ENCODE results near the gene UBL3. TPM values are rescaled to one million over a fixed set of nuclear protein-coding genes. Genes with fewer than 3 reads are reported as not detected.

Gene UBL3
- polyA plus RNA-seq, 2 of the 4 experiments (the other 2 are of a cell fraction): 9.2 to 17.1 TPM

- CTCF ChIA-PET: no interaction called here
- DNase-seq (ENCODE audit: low read depth in 1 of 2, low spot score in 1 of 2) (no peak), FAIRE-seq (no peak)
These were observed 120.2 kb downstream of the UBL3 start for GRCh38 chr13:29730253-29730652.

GRCh38 chr13:29722415-29722814 is 128.0 kb downstream of the UBL3 start:
- no peak for FAIRE-seq
- peaks cover 6% of the 10 kb centered on the region; the same call in 2 of the 3 replicates for H3K9me3 ChIP-seq
- H3K27ac ChIP-seq: no peak overlapping the region
- no peak for DNase-seq (ENCODE audit: low read depth in 1 of 2, low spot score in 1 of 2)
- no peak for ATAC-seq
- H3K4me1 ChIP-seq: no peaks in the 10 kb centered on the region
- no peak overlapping the region for H3K4me3 ChIP-seq
- CTCF ChIA-PET: no interaction called here
- TF ChIP-seq, protein P1, sequence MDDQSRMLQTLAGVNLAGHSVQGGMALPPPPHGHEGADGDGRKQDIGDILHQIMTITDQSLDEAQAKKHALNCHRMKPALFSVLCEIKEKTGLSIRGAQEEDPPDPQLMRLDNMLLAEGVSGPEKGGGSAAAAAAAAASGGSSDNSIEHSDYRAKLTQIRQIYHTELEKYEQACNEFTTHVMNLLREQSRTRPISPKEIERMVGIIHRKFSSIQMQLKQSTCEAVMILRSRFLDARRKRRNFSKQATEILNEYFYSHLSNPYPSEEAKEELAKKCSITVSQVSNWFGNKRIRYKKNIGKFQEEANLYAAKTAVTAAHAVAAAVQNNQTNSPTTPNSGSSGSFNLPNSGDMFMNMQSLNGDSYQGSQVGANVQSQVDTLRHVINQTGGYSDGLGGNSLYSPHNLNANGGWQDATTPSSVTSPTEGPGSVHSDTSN (IDR thresholded peaks at IDR 0.05): no peak
- TF ChIP-seq HOXB5 (CRISPR knock-in tag; IDR thresholded peaks at IDR 0.05) (no peak), CEBPB (IDR thresholded peaks at IDR 0.05) (no peak), HOXB13 (CRISPR knock-in tag; IDR thresholded peaks at IDR 0.05; ENCODE audit: low read depth) (no peak), EP300 (IDR thresholded peaks at IDR 0.05) (no peak), MYC (IDR thresholded peaks at IDR 0.05; ENCODE audit: borderline replicate concordance, low read length) (no peak), BCL3 (IDR thresholded peaks at IDR 0.05) (no peak), JUNB (IDR thresholded peaks at IDR 0.05) (no peak), RAD21 (conservative IDR thresholded peaks at IDR 0.05 in 1 of 2, IDR thresholded peaks at IDR 0.05 in 1 of 2) (no peak), KDM1A (IDR thresholded peaks at IDR 0.05; ENCODE audit: low read depth) (no peak), FOSL2 (IDR thresholded peaks at IDR 0.05) (no peak), FOSL2 (CRISPR knock-in tag; IDR thresholded peaks at IDR 0.05) (no peak), ZC3H11A (IDR thresholded peaks at IDR 0.05) (no peak), CHD4 (IDR thresholded peaks at IDR 0.05; ENCODE audit: borderline replicate concordance) (no peak)
- TF ChIP-seq, protein P2, sequence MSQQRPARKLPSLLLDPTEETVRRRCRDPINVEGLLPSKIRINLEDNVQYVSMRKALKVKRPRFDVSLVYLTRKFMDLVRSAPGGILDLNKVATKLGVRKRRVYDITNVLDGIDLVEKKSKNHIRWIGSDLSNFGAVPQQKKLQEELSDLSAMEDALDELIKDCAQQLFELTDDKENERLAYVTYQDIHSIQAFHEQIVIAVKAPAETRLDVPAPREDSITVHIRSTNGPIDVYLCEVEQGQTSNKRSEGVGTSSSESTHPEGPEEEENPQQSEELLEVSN (IDR thresholded peaks at IDR 0.05; ENCODE audit: borderline replicate concordance, low read depth): no peak
- TF ChIP-seq, protein P3, sequence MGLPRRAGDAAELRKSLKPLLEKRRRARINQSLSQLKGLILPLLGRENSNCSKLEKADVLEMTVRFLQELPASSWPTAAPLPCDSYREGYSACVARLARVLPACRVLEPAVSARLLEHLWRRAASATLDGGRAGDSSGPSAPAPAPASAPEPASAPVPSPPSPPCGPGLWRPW (IDR thresholded peaks at IDR 0.05): no peak
- H3K4me2 ChIP-seq: no peak overlapping the region
- POLR2A ChIA-PET: no interaction called here
- 6% methylated on average over 2 of the region's 6 CpGs for WGBS (ENCODE audit: missing lambda C conversion rate)

More at GRCh38 chr13:29730253-29730652, 120.2 kb downstream of the UBL3 start:
- no peaks in the 10 kb centered on the region for H3K4me1 ChIP-seq
- H3K4me2 ChIP-seq: no peak overlapping the region
- no peak for TF ChIP-seq PHF8 (IDR thresholded peaks at IDR 0.05; ENCODE audit: borderline replicate concordance, low read depth)
- TF ChIP-seq KDM5A (IDR thresholded peaks at IDR 0.05): no peak
- no peak for TF ChIP-seq POLR2AphosphoS2 (conservative IDR thresholded peaks at IDR 0.05; ENCODE audit: low read length)
- TF ChIP-seq RARB (CRISPR knock-in tag; IDR thresholded peaks at IDR 0.05): no peak
- no peak for TF ChIP-seq HDAC2 (IDR thresholded peaks at IDR 0.05)
- no peak for TF ChIP-seq FOXS1 (CRISPR knock-in tag; IDR thresholded peaks at IDR 0.05)
- no peak overlapping the region for H3K4me3 ChIP-seq
- WGBS (ENCODE audit: missing lambda C conversion rate): 5% methylated on average over 3 of the region's 3 CpGs
- peaks cover 6% of the 10 kb centered on the region; the same call in 2 of the 3 replicates for H3K9me3 ChIP-seq
- POLR2A ChIA-PET: no interaction called here
- peak in 1 of 2 experiments; percentile 43; a peak in 1 of 6 replicates for ATAC-seq
- H3K27ac ChIP-seq: no peak overlapping the region

DNA sequence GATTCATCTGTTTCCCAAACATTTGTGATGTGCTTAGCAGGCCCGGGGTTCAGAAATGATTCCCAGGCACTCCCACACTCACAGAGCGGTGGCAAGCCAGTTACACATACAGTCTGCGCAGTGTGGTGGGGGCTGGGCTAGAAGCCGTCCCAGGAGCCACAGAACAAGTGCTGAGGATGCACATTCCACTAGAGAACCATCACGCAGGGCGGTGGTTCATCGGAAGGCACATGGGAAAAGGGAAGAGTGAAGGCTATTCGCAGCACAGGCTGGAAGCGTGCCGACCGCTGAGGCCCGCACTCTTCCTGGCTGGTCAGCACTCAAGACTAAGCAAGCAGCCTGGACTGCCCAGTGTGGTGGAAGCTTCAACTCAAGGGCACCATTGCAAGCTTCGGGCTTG is 128.7 kb downstream of the UBL3 start:
- no peak overlapping the region for H3K4me3 ChIP-seq
- ATAC-seq (no peak), DNase-seq (ENCODE audit: low read depth in 1 of 2, low spot score in 1 of 2) (no peak), FAIRE-seq (no peak)
- ChIA-PET POLR2A (no interaction called here), CTCF (no interaction called here)
- TF ChIP-seq RAD21 (conservative IDR thresholded peaks at IDR 0.05 in 1 of 2, IDR thresholded peaks at IDR 0.05 in 1 of 2): no peak
- TF ChIP-seq, protein P3 (IDR thresholded peaks at IDR 0.05): no peak
- TF ChIP-seq JUNB (IDR thresholded peaks at IDR 0.05): no peak
- TF ChIP-seq RNF2 (IDR thresholded peaks at IDR 0.05; ENCODE audit: borderline replicate concordance, low read depth): no peak
- TF ChIP-seq MAFK (IDR thresholded peaks at IDR 0.05; ENCODE audit: partially characterized antibody): peak; percentile 17
- no peaks in the 10 kb centered on the region for H3K4me1 ChIP-seq
- no peak overlapping the region for H3K4me2 ChIP-seq
- no peak overlapping the region for H3K27ac ChIP-seq
- WGBS (ENCODE audit: missing lambda C conversion rate): 62% methylated on average over 9 of the region's 13 CpGs
- H3K9me3 ChIP-seq: peaks cover 6% of the 10 kb centered on the region; the same call in 2 of the 3 replicates
